ENCODE data around the gene PPFIBP2.

The PPFIBP2 gene

DNA sequence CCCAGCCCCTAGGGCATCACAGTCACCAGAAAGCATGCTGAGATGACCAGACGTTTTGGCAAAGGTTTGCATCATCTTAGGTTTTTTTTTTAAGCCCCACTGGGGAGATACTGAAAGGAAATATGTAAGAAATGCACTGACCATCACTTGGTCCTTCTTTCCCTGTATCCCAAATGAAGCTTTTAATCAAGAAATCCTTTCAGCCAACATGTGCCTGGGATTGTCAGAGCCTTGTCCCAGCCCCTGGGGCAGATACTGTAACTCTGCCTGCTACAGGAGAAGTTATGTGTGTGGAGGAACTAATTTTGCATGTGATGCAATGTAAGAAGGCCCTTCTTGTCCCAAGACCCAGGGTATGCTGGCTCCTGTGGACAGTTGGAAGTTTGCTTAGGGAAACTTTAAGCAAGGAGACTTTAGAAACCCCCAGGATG is 65.6 kb downstream of the PPFIBP2 start:
- DNase-seq = no peak

DNA sequence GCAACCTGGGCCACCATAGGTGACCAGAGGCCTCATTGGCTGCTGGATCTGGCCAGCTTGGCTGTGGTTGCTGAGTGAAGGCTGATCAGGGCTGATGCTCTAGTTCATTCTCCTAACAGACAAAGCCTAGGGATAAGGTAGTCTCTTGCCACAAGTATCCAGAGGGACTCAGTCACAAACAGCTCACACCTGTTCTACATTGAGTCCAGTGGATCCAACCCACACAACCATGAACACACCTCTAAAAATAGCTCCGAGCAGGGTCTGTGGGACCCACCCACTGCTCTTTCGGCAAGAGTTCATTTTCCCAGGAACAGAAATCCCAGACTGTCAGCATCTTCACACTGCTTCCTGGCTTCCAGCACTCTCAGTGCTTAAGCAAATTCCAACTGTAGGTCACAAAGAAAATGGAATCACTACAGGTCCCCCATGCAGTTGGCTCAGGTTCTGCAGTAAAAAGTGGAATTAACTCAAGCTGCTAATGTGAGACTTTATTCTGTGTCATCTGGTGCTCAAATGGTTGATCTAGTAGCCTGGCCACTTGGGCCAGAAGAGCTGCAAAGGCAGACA is 67.3 kb downstream of the PPFIBP2 start:
- DNase-seq = no peak

DNA sequence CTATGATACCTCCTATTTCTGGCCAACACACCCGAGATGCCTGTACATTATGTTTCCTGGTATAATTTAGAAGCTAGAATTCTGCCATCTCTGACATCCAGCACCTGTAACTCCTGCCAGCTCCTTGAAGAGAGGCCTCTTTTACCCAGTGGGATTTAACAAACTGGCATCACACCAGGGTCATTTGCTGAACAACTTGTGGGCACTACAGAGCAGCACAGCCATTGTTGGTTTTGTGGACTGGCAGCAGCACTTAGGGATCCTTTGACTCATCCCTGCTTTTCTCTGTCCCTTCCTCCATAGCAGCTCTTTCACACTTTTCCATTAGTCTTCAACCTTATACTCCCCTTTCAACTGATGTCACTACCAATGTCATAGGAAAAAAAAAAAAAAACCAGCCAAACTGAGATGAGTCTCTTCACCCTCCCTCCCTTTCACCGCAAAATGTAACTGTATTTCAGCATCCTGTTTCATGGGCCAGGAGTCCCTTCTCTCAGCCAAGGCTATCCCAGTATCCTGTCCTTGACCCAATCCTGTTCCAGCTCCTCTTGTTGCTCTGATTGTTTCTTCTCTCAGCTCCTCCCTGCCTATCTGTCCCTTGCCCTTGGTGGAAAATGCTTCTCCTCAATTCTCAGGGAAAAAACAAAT is 68.7 kb downstream of the PPFIBP2 start:
- no peak for DNase-seq

DNA sequence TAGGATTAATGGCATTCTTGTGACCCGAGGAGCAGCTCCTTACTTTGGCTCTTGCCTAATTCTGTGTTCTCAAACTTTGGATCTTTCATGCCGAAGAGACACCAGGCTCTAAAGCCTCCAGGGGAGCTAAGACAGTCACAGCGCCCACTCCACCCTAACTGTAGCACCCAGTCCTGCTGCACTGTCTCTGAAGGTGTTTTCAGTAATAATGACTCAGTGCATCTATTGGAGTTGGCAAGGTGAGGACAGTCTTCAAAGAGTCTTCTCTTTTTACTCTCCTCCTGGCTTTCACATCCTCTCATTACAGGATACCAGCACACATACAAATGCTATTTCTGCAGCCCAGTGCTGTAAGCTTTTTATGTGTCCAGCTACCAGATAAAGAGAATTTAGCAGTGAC is 69.4 kb downstream of the PPFIBP2 start:
- DNase-seq = no peak

DNA sequence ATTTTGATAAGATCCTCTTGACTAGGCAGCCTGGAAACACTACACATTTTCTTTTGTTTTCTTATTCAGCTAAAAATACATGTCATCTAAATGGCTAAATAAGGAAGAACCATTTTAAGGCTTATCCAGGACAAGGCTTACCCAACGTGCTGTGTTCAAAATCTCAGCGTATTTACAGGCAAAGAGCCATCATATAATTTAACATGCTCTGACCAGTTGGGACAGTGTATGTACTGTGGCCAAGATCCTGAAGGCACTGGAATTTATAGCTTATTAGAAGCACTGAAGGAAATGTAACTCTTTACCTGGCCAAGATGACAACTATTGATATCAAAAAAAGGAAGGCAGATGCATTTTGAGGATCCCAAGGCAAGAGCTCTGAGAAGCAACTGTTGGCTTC is 71.1 kb downstream of the PPFIBP2 start:
- no peak for DNase-seq

DNA sequence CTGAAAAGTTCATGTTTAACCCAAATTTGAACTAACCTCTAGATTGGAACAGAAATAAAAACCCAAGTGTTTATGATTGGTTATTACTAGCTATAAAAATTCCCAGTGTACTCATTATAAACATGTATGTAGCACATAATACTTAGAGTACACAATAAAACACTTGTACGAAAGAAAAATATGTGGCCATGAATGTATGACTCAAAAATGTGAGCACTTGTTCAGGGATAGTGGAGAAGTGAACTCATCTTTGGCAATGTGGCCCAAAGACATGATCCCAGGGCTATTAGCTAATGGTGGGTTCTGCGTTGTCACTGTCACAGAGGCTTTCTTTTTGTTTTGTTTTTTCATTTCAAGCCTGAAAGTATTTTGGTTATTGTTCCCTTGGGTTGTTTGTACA is 72.0 kb downstream of the PPFIBP2 start:
- no peak for DNase-seq

DNA sequence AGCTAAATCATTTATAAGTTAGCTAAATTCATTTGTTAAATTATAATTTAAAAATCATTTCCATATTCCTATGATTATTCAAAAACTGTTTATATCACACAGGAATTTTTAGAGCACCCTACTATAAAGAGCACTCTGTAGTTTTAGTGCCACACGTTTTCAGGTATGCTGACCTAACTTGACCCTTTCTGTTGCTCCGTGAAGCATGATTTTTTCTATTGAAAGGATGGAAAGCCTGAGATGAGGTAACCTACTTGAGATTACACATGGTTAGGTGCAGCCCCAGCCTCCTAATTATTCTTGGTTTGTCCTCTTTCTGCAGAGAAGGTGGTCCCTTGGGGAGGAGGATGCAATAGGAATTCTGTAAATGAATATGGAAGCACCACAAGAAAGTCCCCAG is 72.6 kb downstream of the PPFIBP2 start:
- no peak for DNase-seq

DNA sequence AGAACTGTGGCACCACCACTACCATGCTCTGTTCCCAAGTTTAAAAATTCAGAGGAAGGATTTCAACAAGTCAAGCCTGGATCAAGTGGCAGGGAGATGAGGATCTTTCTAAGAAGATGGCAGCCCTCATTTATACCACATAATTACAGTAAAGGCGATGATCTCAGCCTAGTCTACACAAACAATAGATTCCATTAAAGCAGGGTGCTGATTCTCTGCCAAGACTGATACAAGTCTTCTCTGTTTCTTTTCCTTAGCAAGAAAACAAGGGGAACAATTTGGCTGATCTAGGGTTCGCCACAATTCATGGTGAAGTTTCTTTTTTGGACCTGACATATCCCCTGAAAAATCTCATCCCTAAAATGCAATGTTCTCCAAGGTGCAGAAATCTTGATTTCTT is 73.9 kb downstream of the PPFIBP2 start:
- DNase-seq = no peak

DNA sequence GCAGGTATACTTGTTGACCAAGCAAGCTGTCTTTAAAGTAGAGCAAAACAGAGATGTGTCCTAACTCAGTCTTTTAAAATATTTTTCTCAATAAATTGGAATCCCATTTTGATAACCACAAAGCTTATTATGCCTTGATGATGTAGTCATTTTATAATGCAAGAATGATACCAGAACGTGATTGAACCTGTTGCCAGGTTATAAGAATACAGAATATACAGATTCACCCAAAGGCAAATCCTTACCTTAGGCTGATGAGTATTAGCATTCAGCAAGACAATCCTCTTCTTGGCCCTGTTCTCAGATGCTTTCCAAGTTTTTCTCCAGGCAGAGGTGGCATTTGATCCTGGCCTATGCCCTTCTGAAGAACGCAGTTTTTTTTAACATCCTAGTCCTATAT is 76.1 kb downstream of the PPFIBP2 start:
- no peak for DNase-seq

DNA sequence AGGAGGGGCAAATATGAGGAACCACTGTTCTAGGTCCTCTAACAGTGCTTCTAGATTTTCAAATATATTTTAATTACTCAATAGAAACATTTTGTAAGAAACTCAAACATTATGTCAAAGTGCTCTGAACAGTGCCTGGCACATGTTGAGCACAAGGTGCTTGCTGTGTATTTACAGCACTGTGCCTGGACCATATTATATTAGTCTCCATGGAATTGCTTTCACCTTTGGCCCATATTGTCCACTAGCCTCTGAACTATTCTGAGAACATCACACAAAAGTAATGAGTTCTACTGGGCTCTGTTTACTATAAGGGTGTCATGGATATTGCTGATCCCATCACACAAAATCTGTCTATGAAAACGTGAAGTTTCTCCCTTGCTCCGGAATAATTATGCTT is 76.7 kb downstream of the PPFIBP2 start:
- no peak for DNase-seq

DNA sequence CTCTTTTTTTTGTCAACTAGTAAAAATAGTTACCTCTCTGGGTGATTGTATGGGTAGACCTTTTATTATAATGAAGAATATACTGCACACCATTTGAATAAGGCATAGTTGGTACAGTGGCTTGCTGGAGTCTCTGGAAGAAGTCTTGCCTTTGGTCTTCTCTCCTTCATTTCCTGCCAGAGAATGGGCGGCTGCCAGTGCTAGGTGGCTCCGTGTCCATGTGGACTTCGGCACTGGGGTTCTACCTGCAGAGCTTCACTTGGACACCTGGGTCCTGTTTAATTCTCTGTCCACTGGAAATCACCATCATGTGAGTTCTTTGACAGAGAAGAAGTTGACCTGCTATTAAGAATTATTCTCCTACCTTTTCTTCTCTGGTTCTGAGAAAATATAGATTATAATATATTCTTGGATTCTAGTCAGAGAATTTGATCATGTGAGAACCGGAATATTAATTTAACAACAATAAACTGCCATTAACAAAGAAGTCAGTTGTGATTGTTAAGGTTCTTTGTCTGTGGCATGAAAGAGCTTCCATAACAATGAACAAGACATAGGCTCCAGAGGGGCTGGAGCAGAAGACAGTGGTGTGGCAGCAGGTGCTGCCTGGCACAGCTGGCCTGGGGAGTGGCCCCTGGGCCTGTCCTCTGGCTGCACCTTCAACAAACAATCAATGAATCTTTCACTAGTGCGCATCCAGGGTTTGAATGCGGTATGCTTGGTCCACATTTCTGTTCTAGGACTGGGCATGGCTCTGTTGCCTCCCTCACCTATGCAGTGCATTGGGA is 77.5 kb downstream of the PPFIBP2 start:
- DNase-seq = no peak

DNA sequence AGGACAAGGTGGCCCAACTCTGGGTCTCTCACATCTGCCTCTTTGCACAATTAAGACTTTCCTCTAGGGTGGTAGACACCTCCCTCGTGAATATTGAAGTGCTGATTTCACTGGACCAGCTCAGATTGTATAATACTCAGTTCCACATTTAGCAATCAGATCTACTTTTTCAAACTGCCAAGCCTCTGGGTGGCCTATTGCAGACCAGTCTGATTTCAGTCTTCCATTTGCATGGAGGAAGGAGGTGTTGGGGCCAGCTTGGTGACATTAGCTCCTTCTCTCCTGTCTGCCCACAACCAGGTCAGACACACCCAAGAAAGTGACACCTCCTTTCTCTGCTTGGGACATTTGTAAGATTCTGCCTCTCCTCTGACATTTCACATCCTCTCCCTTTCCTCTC is 78.2 kb downstream of the PPFIBP2 start:
- no peak for DNase-seq

DNA sequence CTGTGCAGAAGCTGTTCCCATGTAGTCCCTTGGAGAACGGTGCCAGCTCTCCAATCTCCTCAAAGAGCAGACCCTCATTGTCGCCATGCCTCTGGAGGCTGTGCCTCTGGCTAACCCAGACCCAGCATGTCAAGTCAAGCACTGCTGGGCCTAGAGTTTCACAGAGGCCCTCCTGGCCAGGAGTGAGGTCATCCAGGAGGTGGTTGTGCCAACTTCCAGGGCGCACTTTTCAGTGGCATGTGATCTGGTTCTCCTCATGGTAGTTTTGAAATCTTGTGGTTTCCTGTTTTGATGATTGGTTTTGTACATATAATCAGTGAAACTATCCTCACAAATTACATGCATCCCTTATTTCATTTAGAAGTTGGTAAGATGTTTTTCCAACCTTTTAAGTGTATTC is 78.9 kb downstream of the PPFIBP2 start:
- no peak for DNase-seq

DNA sequence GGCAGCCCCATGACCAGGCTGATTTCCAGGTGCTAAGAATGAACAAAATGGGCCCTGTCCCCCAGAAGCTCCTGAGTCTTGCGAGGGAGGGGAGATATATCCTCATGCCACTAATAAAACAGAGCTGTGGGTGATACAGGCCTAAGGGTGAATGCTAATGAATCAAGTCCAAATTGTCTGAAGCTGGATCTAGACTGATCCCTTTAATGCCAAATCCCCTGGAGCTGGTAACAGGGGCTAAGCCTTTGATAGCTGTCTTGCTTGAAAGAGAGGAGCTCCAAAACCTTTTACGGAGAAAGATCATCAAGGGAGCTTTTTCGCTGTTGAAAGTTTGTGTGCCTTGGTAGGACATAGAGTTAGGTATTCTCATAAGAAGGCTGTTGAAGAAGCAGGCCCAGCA is 79.7 kb downstream of the PPFIBP2 start:
- DNase-seq = no peak

DNA sequence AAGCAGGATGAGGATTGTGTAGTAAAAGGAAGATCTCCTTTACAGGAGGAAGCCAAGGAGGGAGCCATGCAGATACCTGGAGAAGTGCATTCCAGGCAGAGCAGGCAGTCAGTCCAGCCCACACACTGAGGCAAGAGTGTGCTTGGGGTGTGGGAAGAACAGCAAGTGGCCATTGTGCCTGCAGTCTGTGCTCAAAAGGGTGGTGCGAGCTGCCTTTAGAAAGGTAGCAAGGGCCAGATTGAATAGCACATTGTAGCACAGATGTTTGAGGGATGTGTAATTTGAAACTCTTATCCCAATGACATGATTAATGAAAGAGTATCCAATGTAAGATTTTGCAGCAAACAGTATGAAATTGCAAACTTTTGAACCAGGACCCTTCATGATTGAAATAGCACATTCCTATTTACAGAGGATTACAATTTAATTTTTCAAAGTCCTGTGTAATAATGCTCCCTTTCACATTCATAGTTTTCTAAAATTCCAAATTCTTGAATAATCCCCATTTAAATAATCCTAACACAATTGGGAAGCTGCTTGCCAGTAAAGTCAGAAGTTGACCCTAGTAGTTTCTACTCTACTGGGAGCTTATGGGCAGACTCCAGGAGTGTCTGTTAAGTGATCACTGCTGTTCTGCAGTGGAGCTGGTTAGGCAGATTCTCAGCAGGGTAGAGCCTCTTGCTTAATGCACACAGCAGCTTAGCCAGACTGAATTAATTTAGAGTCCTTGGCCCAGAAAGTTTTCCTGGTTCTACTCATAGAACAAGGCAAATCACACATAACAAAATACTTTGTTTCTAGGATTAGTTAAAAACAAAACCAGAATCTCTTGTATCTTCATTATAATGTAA is 81.4 kb downstream of the PPFIBP2 start:
- no peak for DNase-seq

DNA sequence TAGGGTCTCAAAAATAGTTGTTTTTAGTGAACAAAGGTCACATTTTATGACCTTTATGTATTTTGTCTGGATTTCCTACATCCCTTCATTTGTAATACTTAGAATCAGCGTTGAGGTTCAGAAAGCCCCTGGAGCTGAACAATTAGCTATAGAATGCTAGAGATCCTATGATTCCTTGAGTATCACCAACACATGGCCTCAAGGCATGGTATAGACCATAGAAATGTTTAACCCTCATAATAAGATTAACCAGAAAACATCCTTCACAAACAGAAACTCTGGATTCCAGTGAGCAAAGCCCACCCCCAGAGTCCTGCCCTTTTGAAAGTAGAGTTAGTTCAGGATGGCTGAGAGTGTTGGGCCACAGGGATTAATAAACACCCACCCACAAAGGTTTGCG is 82.2 kb downstream of the PPFIBP2 start:
- no peak for DNase-seq

DNA sequence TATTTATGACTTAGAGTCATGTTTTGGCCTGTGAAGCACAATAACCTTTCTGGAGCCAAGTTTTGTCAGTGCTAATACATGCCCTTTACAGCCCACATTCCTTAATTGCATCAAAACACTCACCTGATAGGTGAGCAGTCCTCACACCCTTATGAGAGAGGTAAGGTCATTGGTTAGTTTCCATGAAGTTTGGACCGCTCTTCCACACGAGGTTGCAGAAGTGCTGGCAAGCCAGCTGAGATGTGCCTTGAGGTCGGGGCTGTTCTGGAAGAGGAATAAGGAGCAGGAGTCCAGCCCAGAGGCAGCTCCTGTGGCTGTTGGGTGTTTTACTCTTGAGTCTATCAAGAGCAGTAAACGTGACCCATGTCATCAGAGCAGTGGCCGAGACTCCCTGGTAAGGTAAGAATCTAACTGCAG is 83.2 kb downstream of the PPFIBP2 start:
- DNase-seq = no peak

DNA sequence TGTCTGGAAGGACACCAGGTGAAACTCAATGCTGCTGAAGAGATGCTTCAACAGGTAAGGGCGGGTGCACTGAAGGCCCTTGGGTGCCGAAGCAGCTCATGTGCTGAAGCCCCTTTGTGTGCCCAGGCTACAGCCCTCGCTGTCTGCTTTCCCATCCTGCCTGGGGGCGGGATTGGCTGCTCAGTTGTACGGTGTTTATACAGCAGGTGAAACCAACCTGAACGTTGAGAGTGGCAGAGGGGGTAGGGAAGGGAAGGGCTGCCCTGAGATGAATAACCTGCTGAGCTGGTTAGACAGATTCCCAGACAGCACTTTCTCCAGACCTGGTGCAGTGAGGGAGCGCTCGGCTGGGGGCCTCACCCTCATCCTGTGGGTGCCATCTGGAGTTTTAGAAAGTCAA is 83.8 kb downstream of the PPFIBP2 start:
- DNase-seq = no peak

DNA sequence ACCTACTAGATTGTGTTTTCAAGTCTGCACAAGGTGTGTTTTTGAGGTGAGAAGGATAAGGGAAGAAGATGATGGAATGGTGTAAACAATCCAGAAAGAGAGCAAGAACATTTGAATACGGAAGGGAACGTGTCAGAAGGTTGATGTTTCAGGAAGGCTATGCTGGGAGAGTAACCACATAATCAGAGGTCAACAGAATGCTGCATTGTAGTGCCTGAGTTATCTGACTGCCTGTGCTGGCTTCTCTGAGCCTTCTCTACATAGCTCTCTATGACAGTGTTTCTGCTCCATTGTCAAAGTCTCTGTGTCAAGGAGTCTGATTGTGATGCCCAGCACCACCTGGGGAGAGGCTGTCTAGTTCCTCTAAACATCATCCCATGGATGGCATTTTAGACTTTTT is 85.4 kb downstream of the PPFIBP2 start:
- DNase-seq = no peak

DNA sequence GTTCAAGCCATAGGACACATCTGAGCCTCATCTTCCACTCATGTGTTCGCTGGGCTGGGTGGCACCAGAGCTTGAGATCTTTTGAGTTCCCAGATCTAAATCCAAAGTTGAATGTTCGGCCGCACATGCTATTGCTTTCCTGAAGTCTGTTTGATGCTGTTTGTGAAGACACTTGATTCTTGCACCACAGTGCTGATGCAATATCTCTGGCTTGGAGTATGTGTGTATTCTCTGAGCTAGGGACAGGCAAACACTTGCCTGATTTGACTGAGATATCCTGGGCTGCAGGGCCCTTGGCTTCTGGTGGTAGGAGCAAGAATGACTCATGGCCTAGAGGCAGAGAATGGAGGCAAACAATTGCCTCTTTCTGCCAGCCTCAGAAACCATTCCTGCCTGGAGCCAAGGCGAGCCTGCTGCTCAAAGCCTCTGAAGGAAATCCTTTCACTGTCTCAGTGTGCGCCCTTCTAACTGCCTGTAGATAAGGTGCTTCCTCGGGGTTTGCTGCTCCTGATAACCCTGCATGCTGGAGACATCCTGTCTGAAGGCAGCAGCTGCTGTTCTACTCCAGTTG is 86.5 kb downstream of the PPFIBP2 start:
- no peak for DNase-seq

DNA sequence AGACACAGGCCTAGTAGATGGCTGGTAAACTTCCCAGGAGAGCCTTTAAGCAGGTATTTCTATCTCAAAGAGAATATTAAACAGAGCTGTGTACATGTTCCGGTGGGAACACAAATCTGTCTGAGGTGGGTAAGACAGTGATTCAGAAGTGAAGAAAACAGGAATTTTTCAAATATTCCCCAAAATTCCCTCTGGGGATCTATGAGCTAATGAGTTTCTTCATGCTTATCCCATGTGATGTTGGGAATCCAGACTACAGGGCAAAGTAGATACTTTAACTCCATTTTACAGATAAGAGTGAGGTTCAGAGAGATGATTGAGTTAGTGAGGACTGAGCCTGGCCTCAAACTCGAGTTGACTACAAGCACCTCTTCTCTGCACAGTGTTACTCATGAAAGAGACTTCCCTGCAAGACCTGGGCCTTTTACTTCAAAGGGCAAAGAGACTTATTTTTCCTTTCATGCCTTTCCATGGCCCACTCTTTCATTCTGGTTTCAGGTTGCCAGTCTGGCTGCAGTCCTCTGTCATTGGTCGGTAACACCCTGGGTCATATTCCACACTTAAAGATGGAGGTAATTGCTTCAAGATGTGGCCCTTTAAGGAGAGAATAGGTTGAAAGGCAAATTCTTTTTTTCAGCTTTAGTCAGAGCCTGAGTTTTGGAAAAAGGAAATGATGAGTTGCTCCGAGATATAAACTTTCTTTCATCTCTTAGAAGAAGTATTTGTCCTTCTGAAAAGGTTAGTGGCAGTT is 89.4 kb downstream of the PPFIBP2 start:
- no peak for DNase-seq

DNA sequence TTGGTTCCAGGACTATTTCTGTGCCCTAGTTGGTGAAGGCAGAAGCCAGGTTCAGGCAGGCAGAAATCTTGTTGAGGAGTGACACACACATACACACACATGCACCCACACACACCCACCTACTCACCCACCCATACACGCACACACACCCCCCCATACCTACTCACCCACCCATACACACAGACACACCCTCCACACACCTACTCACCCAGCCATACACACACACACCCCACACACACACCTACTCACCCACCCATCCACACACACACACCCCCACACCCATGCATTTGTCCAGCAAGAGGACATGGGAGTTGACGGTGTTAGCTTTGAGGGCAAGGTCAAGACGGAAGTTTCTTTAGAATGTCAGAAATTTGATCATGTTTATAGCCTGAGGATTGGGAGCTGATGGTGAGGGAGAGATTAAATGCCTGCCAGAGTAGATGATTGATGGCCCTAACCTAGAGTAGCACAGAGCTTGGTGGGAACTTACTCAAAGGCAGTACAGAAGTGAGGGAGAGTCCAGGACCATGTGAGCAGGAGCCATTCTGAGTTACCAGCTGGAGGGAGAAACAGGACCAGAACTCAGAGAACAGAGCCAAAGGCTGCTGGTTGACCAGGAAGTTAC is 90.6 kb downstream of the PPFIBP2 start:
- no peak for DNase-seq

Data from T-helper 9 cell (primary cell).